T-helper 17 cell (primary cell): ENCODE measurements around the gene FIG4. TPM values are rescaled to one million over a fixed set of nuclear protein-coding genes. Genes with fewer than 3 reads are reported as not detected.
"Not testable (repeated sequence)": the region's sequence is repeated elsewhere in the genome, so short reads cannot be mapped to it uniquely, and the experiment has no call there.

Experiments used
- ATAC-seq: fragments of 150-1000 bp; cut with Tn5 transposase; 2 replicates; pipeline ENCODE4 v1.10.0; 2021; ENCODE audit warnings: mild to moderate bottlenecking, moderate library complexity
- DNase-seq, 3 donors: peaks; one replicate each; pipeline versions ENCODE4 v3.0.0 to v3.0.0-alpha.2; 2020 to 2021
- H3K9me3 ChIP-seq: one replicate; pipeline ENCODE4 v1.7.0; 2013; ENCODE audit warnings: low read length, mild to moderate bottlenecking; ENCODE audit not compliant: control insufficient read depth, poor library complexity, severe bottlenecking
- H3K27ac Mint-ChIP-seq: one replicate; pipeline ENCODE4 v1.8.0; 2022; ENCODE audit warnings: mild to moderate bottlenecking, moderate library complexity, mixed read lengths
- H3K27me3 Mint-ChIP-seq: one replicate; pipeline ENCODE4 v1.8.0; 2022; ENCODE audit warnings: mixed read lengths
- H3K36me3 Mint-ChIP-seq: one replicate; pipeline ENCODE4 v1.8.0; 2022; ENCODE audit warnings: low read depth, mixed read lengths
- H3K4me1 Mint-ChIP-seq: one replicate; pipeline ENCODE4 v1.8.0; 2022; ENCODE audit warnings: mild to moderate bottlenecking, mixed read lengths
- H3K4me3 Mint-ChIP-seq: one replicate; pipeline ENCODE4 v1.8.0; 2022; ENCODE audit warnings: mild to moderate bottlenecking, moderate library complexity, mixed read lengths
- total RNA-seq, 4 donors: library from RNA in 2 of 4; stranded (reverse) in 2 of 4; gene quantifications; one replicate each; pipeline ENCODE4 v1.2.3 and lab custom pipeline; 2022 to 2026

FIG4 gene
- total RNA-seq, 2 donors from 2014 or later: 7.5 to 7.7 TPM

- no peak for DNase-seq
- H3K27ac Mint-ChIP-seq: no peak overlapping the region
Measured at GRCh38 chr6:109826551-109826950, 135.5 kb downstream of the FIG4 start.

GRCh38 chr6:109831352-109831751 is 140.3 kb downstream of the FIG4 start:
- not testable (repeated sequence) for H3K27me3 Mint-ChIP-seq, H3K4me3 Mint-ChIP-seq, H3K27ac Mint-ChIP-seq, H3K4me1 Mint-ChIP-seq, H3K36me3 Mint-ChIP-seq, DNase-seq, ATAC-seq, H3K9me3 ChIP-seq

More at GRCh38 chr6:109826551-109826950, 135.5 kb downstream of the FIG4 start:
- H3K27me3 Mint-ChIP-seq: no peaks in the 10 kb centered on the region
- peaks cover 5% of the 10 kb centered on the region for H3K36me3 Mint-ChIP-seq
- no peaks in the 10 kb centered on the region for H3K9me3 ChIP-seq
- H3K4me1 Mint-ChIP-seq: no peaks in the 10 kb centered on the region
- no peak for ATAC-seq
- no peak overlapping the region for H3K4me3 Mint-ChIP-seq

DNA sequence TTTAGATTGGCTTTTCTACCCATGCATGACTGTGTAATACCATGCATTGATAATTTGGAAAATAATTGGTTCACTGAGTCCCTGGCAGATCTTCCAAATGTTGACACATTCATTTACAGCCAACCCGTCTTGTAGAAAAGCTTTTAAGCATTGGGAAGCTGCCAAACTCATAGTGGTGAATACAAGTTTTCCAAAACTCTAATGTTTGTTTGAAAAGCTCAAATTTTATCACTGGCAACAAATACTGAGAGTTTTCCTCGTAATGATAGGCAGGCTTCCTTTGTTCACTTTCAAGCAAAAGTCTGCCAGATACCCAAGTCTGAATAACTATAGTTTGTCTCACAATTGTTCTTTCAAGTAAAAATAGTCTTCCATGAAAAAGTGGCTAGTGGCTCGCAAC is 143.0 kb downstream of the FIG4 start:
- DNase-seq (no peak), ATAC-seq (no peak)
- H3K36me3 Mint-ChIP-seq: peaks cover 2% of the 10 kb centered on the region
- H3K4me1 Mint-ChIP-seq: no peaks in the 10 kb centered on the region
- no peak overlapping the region for H3K4me3 Mint-ChIP-seq
- no peaks in the 10 kb centered on the region for H3K9me3 ChIP-seq
- H3K27me3 Mint-ChIP-seq: no peaks in the 10 kb centered on the region
- H3K27ac Mint-ChIP-seq: no peak overlapping the region

DNA sequence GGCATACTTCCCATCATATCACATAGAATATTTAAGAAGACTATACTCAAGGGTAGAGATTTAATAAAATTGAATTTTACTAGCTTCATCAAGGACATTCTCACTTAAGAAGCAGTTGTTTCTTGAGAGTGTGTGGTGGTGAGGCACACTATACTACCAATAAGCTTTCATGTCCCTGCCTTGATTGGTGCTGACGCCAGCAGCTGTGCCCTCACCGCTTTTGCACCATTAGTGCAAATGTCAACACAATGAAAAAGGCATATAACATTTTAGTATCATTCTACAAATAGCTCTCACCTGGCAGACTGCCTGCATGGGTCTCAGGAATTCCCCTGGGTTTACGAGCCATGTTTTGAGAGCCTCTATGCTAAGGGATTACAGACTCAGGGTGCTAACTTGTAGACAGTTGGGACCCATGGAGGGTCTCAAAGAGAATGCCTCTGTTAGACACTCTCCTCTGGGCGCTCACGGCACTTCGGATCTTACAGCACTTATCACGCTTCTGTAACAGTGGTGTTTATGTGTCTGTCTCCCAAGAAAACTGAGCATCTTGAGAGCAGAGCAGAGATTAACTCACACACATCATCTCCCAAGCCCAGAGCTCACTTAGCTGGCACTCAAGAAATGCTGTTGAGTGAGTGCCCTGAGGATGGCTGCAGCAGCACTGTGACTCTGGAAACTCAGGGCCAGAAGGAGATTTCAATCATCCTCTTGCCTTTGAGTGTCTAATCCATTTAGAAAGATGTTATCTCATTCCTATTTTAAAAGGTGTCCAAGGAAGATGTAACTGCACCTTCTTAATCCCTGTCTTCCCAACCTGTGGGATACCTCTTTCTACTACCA is 143.7 kb downstream of the FIG4 start:
- H3K4me3 Mint-ChIP-seq: no peak overlapping the region

DNA sequence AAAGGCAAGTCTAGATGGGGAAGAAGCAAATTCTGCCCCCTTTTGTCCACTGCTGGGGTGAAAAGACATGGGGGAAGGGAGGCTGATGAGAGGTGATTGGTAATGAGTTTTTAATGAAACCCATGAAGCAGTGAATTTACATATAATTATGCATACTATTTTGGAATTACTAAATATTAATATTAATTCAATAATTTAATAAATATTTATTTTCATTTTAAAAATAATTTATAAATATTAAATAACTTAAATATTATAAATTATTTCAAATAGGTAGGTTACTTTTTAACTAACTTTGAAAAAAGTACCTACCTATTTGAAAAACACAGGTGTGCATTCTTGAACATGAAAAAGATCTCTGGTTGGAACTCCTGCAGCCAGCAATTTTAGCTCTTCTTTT is 148.9 kb downstream of the FIG4 start:
- no peaks in the 10 kb centered on the region for H3K27me3 Mint-ChIP-seq
- H3K9me3 ChIP-seq: no peaks in the 10 kb centered on the region
- H3K27ac Mint-ChIP-seq: no peak overlapping the region
- no peaks in the 10 kb centered on the region for H3K36me3 Mint-ChIP-seq
- no peak for ATAC-seq
- H3K4me3 Mint-ChIP-seq: no peak overlapping the region
- H3K4me1 Mint-ChIP-seq: no peaks in the 10 kb centered on the region
- no peak for DNase-seq

More for the DNA sequence above, 143.7 kb downstream of the FIG4 start:
- Mint-ChIP-seq H3K36me3 (peaks cover 2% of the 10 kb centered on the region), H3K4me1 (no peaks in the 10 kb centered on the region), H3K27me3 (no peaks in the 10 kb centered on the region), H3K27ac (no peak overlapping the region)
- H3K9me3 ChIP-seq: no peaks in the 10 kb centered on the region
- ATAC-seq (no peak), DNase-seq (no peak)

DNA sequence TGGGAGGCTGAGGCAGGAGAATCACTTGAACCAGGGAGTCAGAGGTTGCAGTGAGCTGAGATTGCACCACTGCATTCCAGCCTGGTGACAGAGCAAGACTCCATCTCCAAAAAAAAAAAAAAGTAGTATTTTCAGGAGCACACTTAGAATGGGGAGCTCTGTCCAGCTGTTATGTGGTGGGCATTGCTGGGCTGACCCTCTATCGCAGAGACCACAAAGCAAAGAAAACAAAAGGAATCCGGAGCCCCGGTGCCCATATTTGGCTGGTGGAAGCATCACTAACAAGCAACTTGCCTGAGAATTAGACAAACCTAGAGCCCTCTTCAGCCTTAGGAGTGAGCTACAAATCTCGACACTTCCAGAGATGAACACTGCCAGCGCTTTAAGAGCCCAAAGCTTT is 149.7 kb downstream of the FIG4 start:
- H3K4me3 Mint-ChIP-seq: no peak overlapping the region
- no peak for ATAC-seq
- no peaks in the 10 kb centered on the region for H3K27me3 Mint-ChIP-seq
- H3K36me3 Mint-ChIP-seq: no peaks in the 10 kb centered on the region
- no peaks in the 10 kb centered on the region for H3K4me1 Mint-ChIP-seq
- no peaks in the 10 kb centered on the region for H3K9me3 ChIP-seq
- no peak overlapping the region for H3K27ac Mint-ChIP-seq
- no peak for DNase-seq

DNA sequence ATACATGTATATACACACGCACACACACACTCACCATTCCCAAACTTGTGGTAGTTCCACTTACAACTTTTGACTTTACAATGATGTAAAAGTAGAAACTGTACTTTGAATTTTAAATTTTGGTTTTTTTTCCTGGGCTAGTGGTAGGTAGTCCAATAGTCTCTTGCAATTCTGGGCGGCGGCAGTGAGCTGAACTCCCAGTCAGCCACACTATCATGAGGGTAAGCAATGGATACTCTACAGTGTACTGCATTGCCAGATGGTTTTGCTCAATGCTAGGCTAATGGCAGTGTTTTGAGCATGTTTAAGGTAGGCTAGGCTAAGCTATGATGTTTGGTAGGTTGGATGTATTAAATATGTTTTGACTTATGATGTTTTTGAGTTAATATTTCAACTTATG is 150.8 kb downstream of the FIG4 start:
- ATAC-seq: no peak
- no peak overlapping the region for H3K27ac Mint-ChIP-seq

DNA sequence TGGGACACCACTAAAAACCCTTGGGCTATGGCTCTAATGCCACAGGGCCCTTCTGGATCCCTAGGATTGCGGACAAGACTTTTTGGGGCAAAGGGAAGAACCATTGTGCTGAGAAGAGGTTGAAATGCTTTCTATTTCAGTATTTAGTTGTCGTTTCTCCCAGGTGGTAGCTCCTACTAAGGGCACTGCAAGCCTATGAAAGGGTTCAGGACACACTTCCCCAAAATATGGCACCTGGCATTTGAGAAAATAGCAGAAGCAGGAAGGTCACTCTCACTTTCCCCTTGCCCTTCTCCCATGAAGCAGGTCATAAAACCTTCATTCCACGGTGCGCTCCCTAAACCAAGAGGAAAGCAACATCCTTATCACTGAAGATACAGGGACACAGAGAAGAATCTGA is 161.6 kb downstream of the FIG4 start:
- H3K36me3 Mint-ChIP-seq: no peaks in the 10 kb centered on the region
- no peaks in the 10 kb centered on the region for H3K27me3 Mint-ChIP-seq
- no peaks in the 10 kb centered on the region for H3K9me3 ChIP-seq
- no peak overlapping the region for H3K4me3 Mint-ChIP-seq
- no peaks in the 10 kb centered on the region for H3K4me1 Mint-ChIP-seq
- no peak overlapping the region for H3K27ac Mint-ChIP-seq
- ATAC-seq (no peak), DNase-seq (no peak)

More for the DNA sequence above, 150.8 kb downstream of the FIG4 start:
- H3K4me3 Mint-ChIP-seq: no peak overlapping the region
- DNase-seq: no peak
- H3K9me3 ChIP-seq: no peaks in the 10 kb centered on the region
- no peaks in the 10 kb centered on the region for H3K4me1 Mint-ChIP-seq
- no peaks in the 10 kb centered on the region for H3K27me3 Mint-ChIP-seq
- no peaks in the 10 kb centered on the region for H3K36me3 Mint-ChIP-seq

GRCh38 chr6:109853426-109853825 is 162.3 kb downstream of the FIG4 start:
- H3K9me3 ChIP-seq: no peaks in the 10 kb centered on the region
- no peak for DNase-seq
- Mint-ChIP-seq H3K36me3 (no peaks in the 10 kb centered on the region), H3K27ac (no peak overlapping the region), H3K27me3 (no peaks in the 10 kb centered on the region), H3K4me1 (no peaks in the 10 kb centered on the region), H3K4me3 (no peak overlapping the region)
- ATAC-seq: no peak

- DNase-seq: no peak
- Mint-ChIP-seq H3K27me3 (no peaks in the 10 kb centered on the region), H3K27ac (no peak overlapping the region), H3K36me3 (no peaks in the 10 kb centered on the region), H3K4me3 (no peak overlapping the region), H3K4me1 (no peaks in the 10 kb centered on the region)
- H3K9me3 ChIP-seq: no peaks in the 10 kb centered on the region
- ATAC-seq: no peak
Measured at GRCh38 chr6:109853951-109854350, 162.9 kb downstream of the FIG4 start.

GRCh38 chr6:109854541-109855308 is 163.6 kb downstream of the FIG4 start:
- no peaks in the 10 kb centered on the region for H3K27me3 Mint-ChIP-seq
- H3K27ac Mint-ChIP-seq: no peak overlapping the region
- H3K4me1 Mint-ChIP-seq: no peaks in the 10 kb centered on the region
- no peak overlapping the region for H3K4me3 Mint-ChIP-seq
- no peaks in the 10 kb centered on the region for H3K36me3 Mint-ChIP-seq
- ATAC-seq: no peak
- no peak for DNase-seq
- no peaks in the 10 kb centered on the region for H3K9me3 ChIP-seq

DNA sequence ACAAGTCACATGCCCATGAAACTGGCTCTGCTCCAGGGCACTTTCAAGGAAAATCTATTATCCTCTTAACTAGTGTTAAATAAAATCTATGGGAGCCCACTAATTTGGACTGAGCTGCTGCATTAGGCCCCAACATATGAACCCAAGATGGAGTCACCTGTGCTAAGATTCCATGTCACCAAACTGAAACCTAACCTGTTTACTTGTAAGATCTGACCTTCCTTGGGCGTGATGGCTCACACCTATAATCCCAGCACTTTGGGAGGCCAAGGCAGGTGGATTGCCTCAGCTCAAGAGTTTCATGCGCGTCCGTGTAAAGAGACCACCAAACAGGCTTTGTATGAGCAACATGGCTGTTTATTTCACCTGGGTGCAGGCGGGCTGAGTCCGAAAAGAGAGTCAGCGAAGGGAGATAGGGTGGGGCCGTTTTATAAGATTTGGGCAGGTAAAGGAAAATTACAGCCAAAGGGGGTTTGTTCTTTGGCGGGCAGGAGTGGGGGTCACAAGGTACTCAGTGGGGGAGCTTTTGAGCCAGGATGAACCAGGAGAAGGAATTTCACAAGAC is 164.5 kb downstream of the FIG4 start:
- not testable (repeated sequence) for ATAC-seq

GRCh38 chr6:109861946-109862345 is 170.8 kb downstream of the FIG4 start:
- no peaks in the 10 kb centered on the region for H3K9me3 ChIP-seq
- peaks cover 12% of the 10 kb centered on the region for H3K27me3 Mint-ChIP-seq
- no peaks in the 10 kb centered on the region for H3K36me3 Mint-ChIP-seq
- no peak overlapping the region for H3K4me3 Mint-ChIP-seq
- DNase-seq (no peak), ATAC-seq (no peak)
- no peak overlapping the region for H3K27ac Mint-ChIP-seq
- no peaks in the 10 kb centered on the region for H3K4me1 Mint-ChIP-seq

More for the DNA sequence above, 164.5 kb downstream of the FIG4 start:
- not testable (repeated sequence) for H3K4me1 Mint-ChIP-seq, H3K27me3 Mint-ChIP-seq, H3K9me3 ChIP-seq, DNase-seq, H3K36me3 Mint-ChIP-seq, H3K27ac Mint-ChIP-seq, H3K4me3 Mint-ChIP-seq
